ENCODE results near the gene BRD2.

Gene BRD2

DNA sequence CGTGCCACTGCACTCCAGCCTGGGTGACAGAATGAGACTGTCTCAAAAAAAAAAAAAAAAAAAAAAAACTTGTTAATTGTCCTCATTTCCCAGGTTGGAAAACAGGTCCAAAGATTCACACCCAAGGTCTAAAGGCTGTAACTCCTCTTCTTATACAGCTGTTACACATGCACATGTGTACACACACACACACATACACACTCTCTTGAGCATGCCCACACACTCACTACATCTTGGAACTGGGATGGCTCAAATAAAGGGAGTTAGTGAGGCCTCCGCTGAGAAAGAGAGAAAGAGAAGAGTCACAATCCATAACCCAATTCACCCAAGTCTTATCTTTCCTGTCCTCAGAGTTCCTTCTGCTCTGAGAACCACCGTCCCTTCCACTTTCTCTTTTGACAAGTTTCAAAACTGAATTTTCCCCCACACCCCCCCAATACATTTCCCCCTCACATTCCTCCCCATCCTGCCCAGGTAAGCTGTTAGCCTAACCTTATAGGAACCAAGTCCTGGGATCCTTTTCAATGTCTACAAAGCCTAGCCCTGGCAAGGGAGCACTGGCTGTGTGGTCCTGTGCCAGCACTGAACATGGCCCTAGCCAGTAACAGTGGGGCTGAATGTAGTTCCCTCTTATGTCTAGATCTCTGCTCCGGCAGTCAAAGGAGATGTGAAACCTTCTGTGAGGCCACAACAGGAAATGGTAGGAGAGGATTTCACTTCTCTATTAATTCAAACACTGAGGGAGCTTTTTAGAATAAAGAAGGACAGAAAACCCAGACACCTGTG, 24.3 kb upstream of the BRD2 start:
- H3K4me3 ChIP-seq (ENCODE audit: low read length) = no peak overlapping the region
- DNase-seq (ENCODE audit: low read depth) = no peak
- TF ChIP-seq, protein P1, sequence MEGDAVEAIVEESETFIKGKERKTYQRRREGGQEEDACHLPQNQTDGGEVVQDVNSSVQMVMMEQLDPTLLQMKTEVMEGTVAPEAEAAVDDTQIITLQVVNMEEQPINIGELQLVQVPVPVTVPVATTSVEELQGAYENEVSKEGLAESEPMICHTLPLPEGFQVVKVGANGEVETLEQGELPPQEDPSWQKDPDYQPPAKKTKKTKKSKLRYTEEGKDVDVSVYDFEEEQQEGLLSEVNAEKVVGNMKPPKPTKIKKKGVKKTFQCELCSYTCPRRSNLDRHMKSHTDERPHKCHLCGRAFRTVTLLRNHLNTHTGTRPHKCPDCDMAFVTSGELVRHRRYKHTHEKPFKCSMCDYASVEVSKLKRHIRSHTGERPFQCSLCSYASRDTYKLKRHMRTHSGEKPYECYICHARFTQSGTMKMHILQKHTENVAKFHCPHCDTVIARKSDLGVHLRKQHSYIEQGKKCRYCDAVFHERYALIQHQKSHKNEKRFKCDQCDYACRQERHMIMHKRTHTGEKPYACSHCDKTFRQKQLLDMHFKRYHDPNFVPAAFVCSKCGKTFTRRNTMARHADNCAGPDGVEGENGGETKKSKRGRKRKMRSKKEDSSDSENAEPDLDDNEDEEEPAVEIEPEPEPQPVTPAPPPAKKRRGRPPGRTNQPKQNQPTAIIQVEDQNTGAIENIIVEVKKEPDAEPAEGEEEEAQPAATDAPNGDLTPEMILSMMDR (conservative IDR thresholded peaks at IDR 0.05; ENCODE audit: low read length) = no peak

DNA sequence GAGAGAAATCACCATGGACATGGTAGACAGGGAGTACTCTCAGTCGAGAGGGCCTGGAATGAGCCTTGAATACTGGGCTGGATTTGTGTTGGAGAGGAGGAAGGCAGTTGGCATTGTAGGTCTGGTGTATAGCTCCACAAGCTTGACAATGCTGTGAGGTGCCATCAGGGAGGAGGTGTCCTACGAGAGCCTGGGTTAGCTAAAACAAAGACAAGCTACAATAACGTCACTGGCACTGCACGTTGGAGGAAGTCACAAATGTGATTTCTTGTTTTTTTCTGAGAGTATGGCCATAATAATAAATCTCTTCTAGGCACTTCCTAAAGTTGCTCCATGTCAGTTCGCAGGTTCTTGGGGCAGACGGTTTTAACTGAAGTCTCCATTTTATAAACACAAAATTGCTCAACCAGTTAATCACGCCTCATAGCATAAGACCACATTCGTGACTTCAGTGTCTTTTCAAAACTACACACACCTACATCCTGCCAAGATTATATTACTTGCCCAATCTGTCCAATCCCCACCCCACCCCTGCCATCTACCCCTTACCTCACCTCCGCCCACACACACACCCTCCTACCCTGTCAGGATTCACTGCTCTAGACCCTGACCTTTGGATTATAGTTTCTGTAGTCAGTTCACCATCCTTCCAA, 23.2 kb upstream of the BRD2 start:
- TF ChIP-seq, protein P1 (conservative IDR thresholded peaks at IDR 0.05; ENCODE audit: low read length) = no peak
- DNase-seq (ENCODE audit: low read depth) = no peak
- H3K4me3 ChIP-seq (ENCODE audit: low read length) = no peak overlapping the region

DNA sequence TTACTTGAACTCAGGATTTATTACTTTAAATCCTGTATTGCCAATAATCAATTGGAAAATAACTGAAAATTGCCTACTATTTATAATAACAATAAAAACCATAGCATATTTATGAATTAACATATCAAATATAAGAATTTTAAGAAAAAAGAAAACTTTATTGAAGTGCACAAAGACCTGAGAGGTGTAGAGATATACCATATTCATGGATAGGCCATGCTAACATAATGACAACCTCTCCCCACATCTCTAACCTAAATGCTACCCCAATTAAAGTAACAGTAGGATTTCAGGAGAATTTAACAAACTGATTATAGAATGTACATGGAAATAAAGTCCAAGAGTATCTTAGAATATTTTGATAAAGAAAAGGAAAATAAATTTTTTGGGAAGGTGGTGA, 22.4 kb upstream of the BRD2 start:
- no peak for DNase-seq (ENCODE audit: low read depth)
- H3K4me3 ChIP-seq (ENCODE audit: low read length) = no peak overlapping the region
- TF ChIP-seq, protein P1 (conservative IDR thresholded peaks at IDR 0.05; ENCODE audit: low read length) = no peak

DNA sequence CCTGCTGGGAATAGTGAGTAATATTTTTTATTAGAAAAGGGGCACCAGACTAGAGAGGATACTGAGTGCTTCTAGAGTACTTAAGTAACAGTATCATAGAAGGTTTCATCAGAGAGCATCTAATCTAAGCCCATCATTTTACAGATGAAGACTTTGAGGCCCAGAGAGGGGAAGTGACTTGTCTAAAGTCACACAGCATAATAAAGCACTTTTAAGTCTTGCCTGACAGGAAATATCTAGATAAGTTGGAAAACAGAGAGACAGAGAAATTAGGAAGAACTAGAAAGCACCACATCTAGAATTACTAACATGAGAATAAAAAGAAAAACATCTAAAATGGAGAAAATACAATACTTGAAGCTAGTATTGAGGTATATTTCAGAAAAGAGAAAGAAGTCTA, 21.5 kb upstream of the BRD2 start:
- H3K4me3 ChIP-seq (ENCODE audit: low read length) = no peak overlapping the region
- TF ChIP-seq, protein P1 (conservative IDR thresholded peaks at IDR 0.05; ENCODE audit: low read length) = no peak
- no peak for DNase-seq (ENCODE audit: low read depth)

DNA sequence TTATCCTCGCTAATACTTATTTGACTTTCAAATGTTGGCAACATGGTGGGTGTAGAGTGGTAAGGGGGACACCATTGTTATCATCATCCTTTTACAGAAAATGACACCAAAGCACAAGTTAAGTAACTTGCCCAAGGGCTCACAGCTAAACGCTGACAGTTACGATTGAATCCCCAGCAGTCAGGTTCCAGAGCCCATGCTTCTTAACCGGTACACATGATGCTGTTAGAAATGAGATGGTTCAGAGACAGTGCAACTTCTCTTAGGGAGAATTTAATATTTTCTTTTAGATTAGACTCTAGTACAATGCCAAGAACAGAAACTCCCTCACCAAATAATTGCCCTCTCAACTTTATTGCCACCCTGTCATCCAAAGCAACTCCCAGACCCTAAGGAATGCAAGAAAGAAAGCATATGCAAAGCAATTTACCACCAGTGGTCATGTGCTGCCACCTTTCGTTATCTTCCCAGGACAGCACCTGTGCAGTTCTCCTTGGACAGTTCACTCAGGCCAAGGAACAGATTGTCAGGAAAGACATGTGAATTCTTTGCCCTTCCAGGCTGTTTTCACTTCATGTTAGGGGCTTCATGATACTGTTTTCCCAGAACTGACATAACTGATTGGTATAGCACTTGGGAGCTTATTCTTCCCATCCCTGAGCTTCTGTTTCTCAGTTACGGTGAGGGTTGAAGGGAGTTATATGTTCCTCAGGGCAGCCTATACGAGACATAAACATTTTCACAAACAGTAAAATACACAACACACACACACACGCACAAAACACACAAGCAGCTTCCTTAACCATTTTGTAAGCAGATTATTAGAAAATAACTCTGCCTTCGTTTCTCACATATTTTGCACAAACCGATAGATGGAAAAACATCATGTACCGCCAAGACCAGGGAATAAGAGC, 20.6 kb upstream of the BRD2 start:
- H3K4me3 ChIP-seq (ENCODE audit: low read length) = no peak overlapping the region
- TF ChIP-seq, protein P1 (conservative IDR thresholded peaks at IDR 0.05; ENCODE audit: low read length) = peak; percentile 51
- peak; percentile 31 for DNase-seq (ENCODE audit: low read depth)

DNA sequence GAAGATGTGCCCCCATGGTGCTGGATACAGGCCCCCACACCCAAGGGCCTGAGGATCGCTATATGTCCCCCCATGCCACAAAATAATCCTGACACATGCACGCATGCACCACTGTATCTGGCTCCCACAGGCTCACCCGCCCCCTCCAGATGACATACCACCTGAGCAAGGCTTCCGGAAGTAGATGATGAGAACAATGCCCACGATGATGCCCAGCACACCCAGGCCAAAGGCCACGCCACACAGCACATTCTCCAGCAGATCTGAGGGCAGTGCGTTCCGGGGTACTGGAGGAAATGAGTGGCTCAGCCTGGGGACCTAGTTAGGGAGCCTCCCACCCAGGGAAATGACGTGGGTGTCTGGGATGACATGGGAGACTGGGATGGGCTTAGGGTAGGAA, 19.3 kb upstream of the BRD2 start:
- TF ChIP-seq, protein P1 (conservative IDR thresholded peaks at IDR 0.05; ENCODE audit: low read length) = no peak
- no peak overlapping the region for H3K4me3 ChIP-seq (ENCODE audit: low read length)
- DNase-seq (ENCODE audit: low read depth) = no peak
